H1 (cell line): ENCODE results near the gene VAV2. TPM values are rescaled to one million over a fixed set of nuclear protein-coding genes. Genes with fewer than 3 reads are reported as not detected.

Experiments used
- CTCF ChIA-PET: fragments of 300-600 bp; sonication (Branson Sonifier 250); formaldehyde crosslinking; loops from one replicate; lab custom pipeline; 2021; ENCODE audit not compliant: partially characterized antibody; lab: Charles Lee
- POLR2A ChIA-PET: fragments of 300-600 bp; sonication (Branson Sonifier 250); formaldehyde crosslinking; loops from one replicate; lab custom pipeline; 2021; ENCODE audit warnings: inconsistent platforms; ENCODE audit not compliant: partially characterized antibody; lab: Charles Lee
- DNase-seq, 2 experiments: peaks; one replicate each; pipeline versions ENCODE4 v3.0.0 to v3.0.0-alpha.2; 2010 to 2022; ENCODE audit warnings: low spot score in 2 of 2, low read depth in 1 of 2, mixed read lengths in 1 of 2
- FAIRE-seq: peaks from 2 replicates; lab custom pipeline; 2011; peaks lifted over from hg19 to GRCh38; lab: Jason Lieb, UNC
- H2AFZ ChIP-seq: 2 replicates; pipeline ENCODE4 v1.8.1; 2012; ENCODE audit warnings: low read length, inconsistent platforms
- H2AK5ac ChIP-seq: 2 replicates; pipeline ENCODE4 v1.6.1; 2013; ENCODE audit warnings: low read depth, low read length
- H2BK120ac ChIP-seq: replicated peaks from 2 replicates; pipeline ENCODE3; 2013; ENCODE audit warnings: low read depth, low read length, inconsistent platforms
- H2BK12ac ChIP-seq: 2 replicates; pipeline ENCODE4 v1.6.1; 2013; ENCODE audit warnings: low read depth, low read length
- H2BK15ac ChIP-seq: 2 replicates; pipeline ENCODE4 v1.6.1; 2013; ENCODE audit warnings: low read length
- H2BK20ac ChIP-seq: 2 replicates; pipeline ENCODE4 v1.6.1; 2013; ENCODE audit warnings: low read length
- H2BK5ac ChIP-seq: 2 replicates; pipeline ENCODE4 v1.6.1; 2013; ENCODE audit warnings: low read depth, low read length
- H3K14ac ChIP-seq: 2 replicates; pipeline ENCODE4 v1.6.1; 2013; ENCODE audit warnings: inconsistent platforms; ENCODE audit not compliant: insufficient read length
- H3K18ac ChIP-seq: 2 replicates; pipeline ENCODE4 v1.6.1; 2013; ENCODE audit warnings: low read length; ENCODE audit errors: extremely low read depth
- H3K23ac ChIP-seq: 2 replicates; pipeline ENCODE4 v1.6.1; 2013; ENCODE audit warnings: inconsistent platforms; ENCODE audit not compliant: insufficient read length
- H3K23me2 ChIP-seq: 2 replicates; pipeline ENCODE4 v1.6.1; 2013; ENCODE audit warnings: low read depth, low read length
- H3K27ac ChIP-seq: 2 replicates; pipeline ENCODE4 v1.6.1; 2011; ENCODE audit warnings: low read depth, low read length, inconsistent platforms
- H3K27me3 ChIP-seq, 4 experiments: replicated peaks in 1 of 4; 1 replicate in 1 of 4; 2 replicates in 3 of 4; pipeline versions ENCODE4 v1.6.1 to v1.8.1; 2011 to 2013; ENCODE audit warnings: low read length in 3 of 4, mild to moderate bottlenecking in 3 of 4, inconsistent platforms in 2 of 4, mixed read lengths in 2 of 4, moderate library complexity in 1 of 4; ENCODE audit not compliant: control insufficient read depth in 3 of 4, insufficient read depth in 3 of 4; ENCODE audit errors: extremely low read depth in 1 of 4
- H3K36me3 ChIP-seq, 4 experiments: 2 replicates each; pipeline versions ENCODE4 v1.6.1 to v1.8.1; 2011 to 2013; ENCODE audit warnings: mild to moderate bottlenecking in 4 of 4, low read length in 3 of 4, moderate library complexity in 2 of 4, control low read depth in 1 of 4, inconsistent platforms in 1 of 4; ENCODE audit not compliant: insufficient read depth in 4 of 4, control insufficient read depth in 2 of 4
- H3K4ac ChIP-seq: replicated peaks from 2 replicates; pipeline ENCODE3; 2013; ENCODE audit warnings: low read length, low read depth, mixed read lengths, inconsistent platforms; ENCODE audit not compliant: insufficient read length
- H3K4me1 ChIP-seq, 4 experiments: replicated peaks in 1 of 4; 1 replicate in 1 of 4; 2 replicates in 3 of 4; pipeline versions ENCODE4 v1.6.1 to v1.8.1; 2011 to 2013; ENCODE audit warnings: low read length in 3 of 4, inconsistent platforms in 2 of 4, mixed read lengths in 1 of 4; ENCODE audit not compliant: insufficient read depth in 4 of 4, control insufficient read depth in 3 of 4
- H3K4me2 ChIP-seq, 2 experiments: 2 replicates each; pipeline versions ENCODE4 v1.6.1 to v1.8.1; 2011 to 2013; ENCODE audit warnings: low read depth in 2 of 2, low read length in 2 of 2, control low read depth in 1 of 2, inconsistent platforms in 1 of 2, mild to moderate bottlenecking in 1 of 2; ENCODE audit not compliant: insufficient read depth in 1 of 2
- H3K4me3 ChIP-seq, 4 experiments: fragments of 200-600, 300-600 bp in 1 of 4; sonication (generic), shearing (Covaris generic), sonication (Bioruptor Twin) in 1 of 4; 2 replicates each; pipeline versions ENCODE4 v1.5.1 to v1.8.1; 2011 to 2016; ENCODE audit warnings: low read length in 4 of 4, low read depth in 3 of 4, control low read depth in 2 of 4, inconsistent platforms in 2 of 4, mild to moderate bottlenecking in 2 of 4, mixed read lengths in 1 of 4, moderate library complexity in 1 of 4; ENCODE audit not compliant: insufficient read depth in 2 of 4; ENCODE audit errors: extremely low read depth in 1 of 4
- H3K56ac ChIP-seq: replicated peaks from 2 replicates; pipeline ENCODE3; 2013; ENCODE audit warnings: low read depth, mild to moderate bottlenecking, mixed read lengths, low read length, inconsistent platforms; ENCODE audit not compliant: insufficient read length
- H3K79me1 ChIP-seq: 2 replicates; pipeline ENCODE4 v1.6.1; 2013; ENCODE audit warnings: low read depth, low read length, control low read depth
- H3K79me2 ChIP-seq, 2 experiments: 2 replicates each; pipeline versions ENCODE4 v1.6.1 to v1.8.1; 2012 to 2013; ENCODE audit warnings: low read length in 2 of 2, mild to moderate bottlenecking in 2 of 2, inconsistent platforms in 1 of 2; ENCODE audit not compliant: insufficient read depth in 2 of 2, control insufficient read depth in 1 of 2
- H3K9ac ChIP-seq, 4 experiments: replicated peaks in 1 of 4; 1 replicate in 1 of 4; 2 replicates in 3 of 4; pipeline versions ENCODE4 v1.6.1 to v1.8.1; 2011 to 2013; ENCODE audit warnings: low read depth in 3 of 4, low read length in 3 of 4, control low read depth in 2 of 4, mild to moderate bottlenecking in 2 of 4, moderate library complexity in 2 of 4, inconsistent platforms in 1 of 4; ENCODE audit errors: extremely low read depth in 1 of 4
- H3K9me3 ChIP-seq, 2 experiments: 2 replicates each; pipeline versions ENCODE4 v1.6.1 to v1.8.1; 2012 to 2013; ENCODE audit warnings: mild to moderate bottlenecking in 2 of 2, moderate library complexity in 2 of 2, control low read depth in 1 of 2, inconsistent platforms in 1 of 2, low read depth in 1 of 2, low read length in 1 of 2, mixed read lengths in 1 of 2; ENCODE audit not compliant: insufficient read depth in 2 of 2
- H4K20me1 ChIP-seq, 2 experiments: replicated peaks in 1 of 2; 2 replicates each; pipeline versions ENCODE3 to v1.8.1; 2011 to 2013; ENCODE audit warnings: inconsistent platforms in 2 of 2, low read length in 2 of 2, mild to moderate bottlenecking in 1 of 2; ENCODE audit not compliant: insufficient read depth in 2 of 2, control insufficient read depth in 1 of 2
- H4K5ac ChIP-seq: 2 replicates; pipeline ENCODE4 v1.6.1; 2013; ENCODE audit warnings: low read length, low read depth, mixed read lengths, inconsistent platforms; ENCODE audit not compliant: insufficient read length
- H4K8ac ChIP-seq: 2 replicates; pipeline ENCODE4 v1.8.0; 2013; ENCODE audit warnings: mild to moderate bottlenecking, moderate library complexity, low read length, inconsistent platforms; ENCODE audit not compliant: insufficient read depth; ENCODE audit errors: extremely low read depth
- H4K91ac ChIP-seq: replicated peaks from 2 replicates; pipeline ENCODE3; 2013; ENCODE audit warnings: low read length, mixed read lengths, inconsistent platforms; ENCODE audit not compliant: insufficient read length
- ASH2L ChIP-seq: fragments of 200-600, 300-600 bp; sonication (generic); IDR thresholded peaks from one replicate; pipeline ENCODE4 v1.7.1; 2017; ENCODE audit warnings: low read length
- JUND ChIP-seq: IDR thresholded peaks from 2 replicates; pipeline ENCODE4 v1.6.1; 2011; ENCODE audit warnings: mild to moderate bottlenecking, improper control_type of control experiment, low read length
- MAX ChIP-seq: IDR thresholded peaks from 2 replicates; pipeline ENCODE4 v1.6.1; 2012; ENCODE audit warnings: inconsistent platforms
- PHF8 ChIP-seq: fragments of 200-600 bp; sonication (generic); conservative IDR thresholded peaks from 2 replicates; pipeline ENCODE4 v1.7.1; 2012; ENCODE audit warnings: low read depth, mild to moderate bottlenecking, inconsistent platforms, low read length, moderate library complexity
- SIN3A ChIP-seq, 2 experiments: IDR thresholded peaks in 1 of 2; conservative IDR thresholded peaks in 1 of 2; 2 replicates each; pipeline ENCODE4 v1.6.1; 2011 to 2012; ENCODE audit warnings: low read length in 2 of 2, improper control_type of control experiment in 1 of 2, low read depth in 1 of 2, mild to moderate bottlenecking in 1 of 2
- SUZ12 ChIP-seq: fragments of 200-600 bp; sonication (generic); IDR thresholded peaks from 2 replicates; pipeline ENCODE4 v1.6.1; 2012; ENCODE audit warnings: mild to moderate bottlenecking, inconsistent platforms, low read length, moderate library complexity, mixed read lengths
- TCF12 ChIP-seq: IDR thresholded peaks from 2 replicates; pipeline ENCODE4 v1.6.1; 2011; ENCODE audit warnings: low read depth, mild to moderate bottlenecking, low read length
- WGBS, 2 experiments: shearing (Covaris generic) in 1 of 2; methylation state at CpG; one replicate each; pipeline versions ENCODE4 v1.1.6 to v1.1.7; 2013 to 2015; ENCODE audit warnings: low lambda C conversion rate in 2 of 2, mixed read lengths in 2 of 2, inconsistent platforms in 1 of 2, low coverage in 1 of 2, missing lambda C conversion rate in 1 of 2; ENCODE audit not compliant: insufficient replicate concordance in 2 of 2, insufficient coverage in 1 of 2, insufficient read length in 1 of 2; ENCODE audit errors: extremely low coverage in 1 of 2, missing lambda C conversion rate in 1 of 2; 5-methylcytosine and 5-hydroxymethylcytosine counted together
- polyA plus RNA-seq, 7 experiments: library from polyadenylated mRNA; depleted of rRNA in 3 of 7; stranded (reverse) in 5 of 7; unstranded in 2 of 7; fragments of >200 nt in 5 of 7; fragments of 200-250 nt in 2 of 7; gene quantifications; 1 replicate in 5 of 7; 2 replicates in 1 of 7; 4 replicates in 1 of 7; pipeline versions ENCODE4 v1.2.1 to v1.2.3, GENCODE V29; 2011 to 2013; ENCODE audit warnings: missing spikeins in 2 of 7, mixed read lengths in 2 of 7
- total RNA-seq: library from RNA; stranded (reverse); fragmentation: NEBNext Ultra II Directional; extraction: Animal tissue kit (Norgen Biotek cat#: 25700); gene quantifications from 2 replicates; pipeline ENCODE4 v1.2.1, GENCODE V29; 2021
- TF ChIP-seq, protein P1 (sequence below): IDR thresholded peaks from 2 replicates; pipeline ENCODE4 v1.6.1; 2011; ENCODE audit warnings: low read length, improper control_type of control experiment

The VAV2 gene
- total and polyA plus RNA-seq, 2 of the 8 experiments (the other 6 are each of a cell fraction or from before 2014, with no cell fraction given): 13.6 to 37.6 TPM

GRCh38 chr9:133781828-133782135 lies 210.3 kb downstream of the VAV2 start:
- no peak for TF ChIP-seq TCF12
- TF ChIP-seq, protein P1, sequence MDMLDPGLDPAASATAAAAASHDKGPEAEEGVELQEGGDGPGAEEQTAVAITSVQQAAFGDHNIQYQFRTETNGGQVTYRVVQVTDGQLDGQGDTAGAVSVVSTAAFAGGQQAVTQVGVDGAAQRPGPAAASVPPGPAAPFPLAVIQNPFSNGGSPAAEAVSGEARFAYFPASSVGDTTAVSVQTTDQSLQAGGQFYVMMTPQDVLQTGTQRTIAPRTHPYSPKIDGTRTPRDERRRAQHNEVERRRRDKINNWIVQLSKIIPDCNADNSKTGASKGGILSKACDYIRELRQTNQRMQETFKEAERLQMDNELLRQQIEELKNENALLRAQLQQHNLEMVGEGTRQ: no peak
- no peak for TF ChIP-seq PHF8
- TF ChIP-seq SIN3A (conservative IDR thresholded peaks at IDR 0.05 in 1 of 2, IDR thresholded peaks at IDR 0.05 in 1 of 2; ENCODE audit: low read depth in 1 of 2, low read length in 2 of 2): no peak
- no peak for TF ChIP-seq JUND
- TF ChIP-seq MAX: no peak
- TF ChIP-seq SUZ12: no peak
- TF ChIP-seq ASH2L: no peak
- ChIA-PET POLR2A (interaction anchor here (0.6 to 0.8 kb wide), 2 partner anchors 36 to 216 kb away, joined by 3 read pairs; no protein-coding TSS in a partner anchor), CTCF (interaction anchor here (0.7 to 6.1 kb wide), 46 partner anchors 11 to 552 kb away, joined by 3 to 75 read pairs (median 6); partner anchors contain the start of genes ADAMTSL2 and SARDH)
- Histone ChIP-seq H3K4me1 (no peaks in the 10 kb centered on the region), H3K79me1 (no peaks in the 10 kb centered on the region), H3K18ac (no peak overlapping the region), H2BK20ac (no peak overlapping the region), H3K9me3 (no peaks in the 10 kb centered on the region), H3K36me3 (peaks cover 0 to 11% (median 4%) of the 10 kb centered on the region in 4 experiments; a peak in 4 of 8 replicates), H4K91ac (no peak overlapping the region), H2AK5ac (no peak overlapping the region), H2BK12ac (no peak overlapping the region), H3K9ac (no peak overlapping the region), H3K56ac (no peak overlapping the region), H2BK120ac (no peak overlapping the region), H2BK5ac (no peak overlapping the region), H3K4ac (no peak overlapping the region), H4K5ac (no peak overlapping the region), H4K8ac (no peak overlapping the region), H3K79me2 (no peaks in the 10 kb centered on the region), H3K23me2 (no peaks in the 10 kb centered on the region), H2BK15ac (no peak overlapping the region), H3K14ac (no peak overlapping the region), H2AFZ (no peak overlapping the region), H3K4me2 (no peak overlapping the region), H3K27me3 (no peaks in the 10 kb centered on the region), H3K27ac (no peak overlapping the region), H3K4me3 (no peak overlapping the region), H4K20me1 (peaks cover 6 to 10% of the 10 kb centered on the region in 2 experiments), H3K23ac (no peak overlapping the region)
- WGBS, 2 experiments: 91% methylated on average over 10 of the region's 10 CpGs; no CpG with 5 or more reads in 1 of the 2 experiments
- no peak for FAIRE-seq
- DNase-seq: no peak
